ENCODE measurements around the gene TBXAS1.

GRCh38 chr7:140023728-140024127 is 194.7 kb downstream of the TBXAS1 start:
- TF ChIP-seq CTCF (IDR thresholded peaks at IDR 0.05; ENCODE audit: low read length): no peak
- no peak for TF ChIP-seq EZH2 (optimal IDR thresholded peaks at IDR 0.05; ENCODE audit: low read depth, low read length)
- TF ChIP-seq EZH2phosphoT487 (IDR thresholded peaks at IDR 0.05; ENCODE audit: low read length): no peak
